ENCODE data around the gene CNTNAP1.

The CNTNAP1 gene

GRCh38 chr17:42675348-42675964 lies 6.9 kb upstream of the CNTNAP1 start:
- Histone ChIP-seq H3K4me1 (ENCODE audit: insufficient read depth, poor library complexity, severe bottlenecking) (peaks cover 30% of the 10 kb centered on the region), H3K36me3 (ENCODE audit: low read depth) (peaks cover 40% of the 10 kb centered on the region), H3K4me3 (ENCODE audit: severe bottlenecking) (peak overlapping the region; percentile 81), H3K27me3 (ENCODE audit: insufficient read depth, poor library complexity, severe bottlenecking) (no peaks in the 10 kb centered on the region), H3K9me3 (ENCODE audit: severe bottlenecking) (no peaks in the 10 kb centered on the region), H3K27ac (ENCODE audit: poor library complexity, severe bottlenecking) (peak overlapping the region; percentile 94)
- no peak for TF ChIP-seq CTCF (IDR thresholded peaks at IDR 0.05; ENCODE audit: poor library complexity, severe bottlenecking)
- no peak for DNase-seq (ENCODE audit: low spot score)
- ATAC-seq (ENCODE audit: low read depth), result no peak

GRCh38 chr17:42675965-42676423 lies 6.3 kb upstream of the CNTNAP1 start:
- no peak for TF ChIP-seq CTCF (IDR thresholded peaks at IDR 0.05; ENCODE audit: poor library complexity, severe bottlenecking)
- H3K27ac ChIP-seq (ENCODE audit: poor library complexity, severe bottlenecking), result peak overlapping the region; percentile 94
- peaks cover 33% of the 10 kb centered on the region for H3K4me1 ChIP-seq (ENCODE audit: insufficient read depth, poor library complexity, severe bottlenecking)
- no peaks in the 10 kb centered on the region for H3K27me3 ChIP-seq (ENCODE audit: insufficient read depth, poor library complexity, severe bottlenecking)
- ATAC-seq (ENCODE audit: low read depth) (no peak), DNase-seq (ENCODE audit: low spot score) (no peak)
- H3K36me3 ChIP-seq (ENCODE audit: low read depth), result peaks cover 34% of the 10 kb centered on the region
- no peaks in the 10 kb centered on the region for H3K9me3 ChIP-seq (ENCODE audit: severe bottlenecking)
- H3K4me3 ChIP-seq (ENCODE audit: severe bottlenecking), result peak overlapping the region; percentile 81

GRCh38 chr17:42676424-42677011 lies 5.8 kb upstream of the CNTNAP1 start, which contains the start of gene PLEKHH3:
TSS of gene PLEKHH3 (minus strand) at chr17:42676994. CDS start at chr17:42676563, 431 bp downstream.
- no peaks in the 10 kb centered on the region for H3K9me3 ChIP-seq (ENCODE audit: severe bottlenecking)
- peaks cover 29% of the 10 kb centered on the region for H3K36me3 ChIP-seq (ENCODE audit: low read depth)
- no peak for DNase-seq (ENCODE audit: low spot score)
- peak within 1 kb of the TSS; percentile 81 for H3K4me3 ChIP-seq (ENCODE audit: severe bottlenecking)
- no peaks in the 10 kb centered on the region for H3K27me3 ChIP-seq (ENCODE audit: insufficient read depth, poor library complexity, severe bottlenecking)
- peak within 1 kb of the TSS; percentile 94 for H3K27ac ChIP-seq (ENCODE audit: poor library complexity, severe bottlenecking)
- ATAC-seq (ENCODE audit: low read depth), result no peak
- peak; percentile 2 for TF ChIP-seq CTCF (IDR thresholded peaks at IDR 0.05; ENCODE audit: poor library complexity, severe bottlenecking)
- H3K4me1 ChIP-seq (ENCODE audit: insufficient read depth, poor library complexity, severe bottlenecking), result peaks cover 32% of the 10 kb centered on the region

- no peaks in the 10 kb centered on the region for H3K9me3 ChIP-seq (ENCODE audit: severe bottlenecking)
- H3K27me3 ChIP-seq (ENCODE audit: insufficient read depth, poor library complexity, severe bottlenecking), result no peaks in the 10 kb centered on the region
- H3K4me3 ChIP-seq (ENCODE audit: severe bottlenecking), result peak overlapping the region; percentile 81
- peaks cover 25% of the 10 kb centered on the region for H3K4me1 ChIP-seq (ENCODE audit: insufficient read depth, poor library complexity, severe bottlenecking)
- peak; percentile 39 for ATAC-seq (ENCODE audit: low read depth)
- peak; percentile 99 for DNase-seq (ENCODE audit: low spot score)
- peaks cover 22% of the 10 kb centered on the region for H3K36me3 ChIP-seq (ENCODE audit: low read depth)
- TF ChIP-seq CTCF (IDR thresholded peaks at IDR 0.05; ENCODE audit: poor library complexity, severe bottlenecking), result no peak
- H3K27ac ChIP-seq (ENCODE audit: poor library complexity, severe bottlenecking), result peak overlapping the region; percentile 94
These were observed 5.1 kb upstream of the CNTNAP1 start for GRCh38 chr17:42677012-42677857.

Data from RWPE2 (cell line).